ENCODE data around the gene LRRC2.

Gene LRRC2

DNA sequence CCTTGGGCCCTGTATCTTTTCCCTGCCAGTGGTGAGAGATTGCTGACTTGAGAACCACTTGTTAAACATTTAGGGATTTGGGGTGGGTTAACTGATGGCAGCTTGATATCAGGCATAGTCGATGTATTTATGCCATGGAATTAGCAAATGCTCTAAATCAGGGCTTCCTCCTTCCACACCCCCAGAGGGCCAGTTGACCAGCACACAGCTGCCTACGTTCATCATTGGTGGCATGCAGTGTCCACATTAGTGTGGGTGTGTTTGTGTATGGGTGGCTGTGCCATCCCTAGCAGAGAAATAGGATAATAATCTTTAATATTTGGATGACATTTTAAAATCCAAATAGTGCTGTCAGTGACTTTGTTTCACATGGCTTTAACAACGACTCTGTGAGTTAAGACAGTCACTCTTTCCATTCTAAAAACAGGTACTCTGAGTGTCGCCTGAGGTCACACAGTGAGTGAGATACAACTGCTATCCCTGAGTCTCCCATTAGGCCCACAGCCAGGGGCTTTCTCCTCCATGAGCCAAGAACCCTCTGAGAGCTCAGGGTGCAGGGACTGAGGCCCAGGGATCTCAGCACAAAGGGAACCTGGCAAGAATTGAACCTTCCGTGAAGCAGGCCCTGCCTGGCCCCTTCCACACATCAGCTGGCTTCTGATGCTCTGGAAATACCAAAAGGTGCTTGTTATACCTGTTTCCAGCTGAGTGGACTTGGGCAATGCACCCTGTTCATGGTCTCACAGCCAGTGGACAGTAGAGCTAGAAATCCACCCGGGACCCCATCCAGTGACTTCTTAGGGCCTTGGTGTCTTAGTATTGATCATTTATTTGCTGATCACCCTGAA is 97.1 kb downstream of the LRRC2 start:
- no peak overlapping the region for H2BK120ac ChIP-seq (ENCODE audit: low read depth, low read length)
- H3K36me3 ChIP-seq (ENCODE audit: control insufficient read depth, insufficient read depth, low read length), result no peaks in the 10 kb centered on the region
- no peak overlapping the region for H2BK15ac ChIP-seq (replicated peaks; ENCODE audit: low read depth)
- H2AK5ac ChIP-seq (ENCODE audit: low read length), result no peak overlapping the region
- no peak overlapping the region for H2BK5ac ChIP-seq (ENCODE audit: low read length)
- WGBS (ENCODE audit: extremely low coverage, insufficient coverage, low lambda C conversion rate), result no CpG with 5 or more reads among the region's 6 CpGs
- no peak overlapping the region for H3K27ac ChIP-seq (ENCODE audit: low read depth, low read length)
- no peak overlapping the region for H3K4me2 ChIP-seq (ENCODE audit: low read length)
- no peak overlapping the region for H3K9ac ChIP-seq (ENCODE audit: low read length)
- H3K27me3 ChIP-seq (ENCODE audit: insufficient read depth, low read length, poor library complexity), result no peaks in the 10 kb centered on the region
- H4K5ac ChIP-seq (ENCODE audit: low read length), result no peak overlapping the region
- no peak overlapping the region for H4K8ac ChIP-seq (ENCODE audit: low read depth, low read length)
- no peak overlapping the region for H3K18ac ChIP-seq (ENCODE audit: low read length)
- no peak overlapping the region for H3K4ac ChIP-seq (ENCODE audit: low read depth, low read length)
- no peak overlapping the region for H3K4me3 ChIP-seq (ENCODE audit: low read length)
- H3K79me2 ChIP-seq (ENCODE audit: control insufficient read depth, insufficient read depth, low read length), result no peaks in the 10 kb centered on the region
- no peak overlapping the region for H3K23ac ChIP-seq (ENCODE audit: low read length)
- H3K56ac ChIP-seq (ENCODE audit: low read length), result no peak overlapping the region
- no peak for DNase-seq
- H3K4me1 ChIP-seq (ENCODE audit: control insufficient read depth, low read depth, low read length), result no peaks in the 10 kb centered on the region
- no peaks in the 10 kb centered on the region for H3K79me1 ChIP-seq (ENCODE audit: low read length)

DNA sequence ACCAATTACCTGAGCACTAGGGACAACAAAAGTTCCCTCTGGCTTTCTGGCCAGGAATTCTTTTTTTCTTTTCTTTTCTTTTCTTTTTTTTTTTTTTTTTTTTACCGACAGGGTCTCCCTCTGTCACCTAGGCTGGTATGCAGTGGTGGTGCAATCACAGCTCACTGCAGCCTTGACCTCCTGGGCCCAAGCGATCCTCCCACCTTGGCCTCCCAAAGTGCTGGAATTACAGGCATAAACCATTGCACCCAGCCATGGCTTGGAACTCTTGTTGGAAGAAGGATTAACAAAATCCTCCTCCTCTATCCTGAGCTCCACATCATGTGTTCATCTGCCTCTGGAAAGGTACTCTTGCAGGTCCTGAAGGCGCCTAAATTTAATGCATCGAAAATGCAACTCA is 98.5 kb downstream of the LRRC2 start:
- no peak overlapping the region for H2BK5ac ChIP-seq (ENCODE audit: low read length)
- H4K5ac ChIP-seq (ENCODE audit: low read length), result no peak overlapping the region
- no peak overlapping the region for H3K9ac ChIP-seq (ENCODE audit: low read length)
- H3K4me3 ChIP-seq (ENCODE audit: low read length), result no peak overlapping the region
- H3K27me3 ChIP-seq (ENCODE audit: insufficient read depth, low read length, poor library complexity), result no peaks in the 10 kb centered on the region
- H3K4me2 ChIP-seq (ENCODE audit: low read length), result no peak overlapping the region
- no peaks in the 10 kb centered on the region for H3K79me1 ChIP-seq (ENCODE audit: low read length)
- no peak overlapping the region for H3K18ac ChIP-seq (ENCODE audit: low read length)
- WGBS (ENCODE audit: extremely low coverage, insufficient coverage, low lambda C conversion rate), result no CpG with 5 or more reads among the region's 4 CpGs
- H3K56ac ChIP-seq (ENCODE audit: low read length), result no peak overlapping the region
- H3K36me3 ChIP-seq (ENCODE audit: control insufficient read depth, insufficient read depth, low read length), result no peaks in the 10 kb centered on the region
- no peak overlapping the region for H2AK5ac ChIP-seq (ENCODE audit: low read length)
- H3K27ac ChIP-seq (ENCODE audit: low read depth, low read length), result no peak overlapping the region
- no peak for DNase-seq
- H2BK15ac ChIP-seq (replicated peaks; ENCODE audit: low read depth), result no peak overlapping the region
- H3K79me2 ChIP-seq (ENCODE audit: control insufficient read depth, insufficient read depth, low read length), result no peaks in the 10 kb centered on the region
- H3K4me1 ChIP-seq (ENCODE audit: control insufficient read depth, low read depth, low read length), result no peaks in the 10 kb centered on the region
- no peak overlapping the region for H3K4ac ChIP-seq (ENCODE audit: low read depth, low read length)
- H4K8ac ChIP-seq (ENCODE audit: low read depth, low read length), result no peak overlapping the region
- H2BK120ac ChIP-seq (ENCODE audit: low read depth, low read length), result no peak overlapping the region
- no peak overlapping the region for H3K23ac ChIP-seq (ENCODE audit: low read length)

DNA sequence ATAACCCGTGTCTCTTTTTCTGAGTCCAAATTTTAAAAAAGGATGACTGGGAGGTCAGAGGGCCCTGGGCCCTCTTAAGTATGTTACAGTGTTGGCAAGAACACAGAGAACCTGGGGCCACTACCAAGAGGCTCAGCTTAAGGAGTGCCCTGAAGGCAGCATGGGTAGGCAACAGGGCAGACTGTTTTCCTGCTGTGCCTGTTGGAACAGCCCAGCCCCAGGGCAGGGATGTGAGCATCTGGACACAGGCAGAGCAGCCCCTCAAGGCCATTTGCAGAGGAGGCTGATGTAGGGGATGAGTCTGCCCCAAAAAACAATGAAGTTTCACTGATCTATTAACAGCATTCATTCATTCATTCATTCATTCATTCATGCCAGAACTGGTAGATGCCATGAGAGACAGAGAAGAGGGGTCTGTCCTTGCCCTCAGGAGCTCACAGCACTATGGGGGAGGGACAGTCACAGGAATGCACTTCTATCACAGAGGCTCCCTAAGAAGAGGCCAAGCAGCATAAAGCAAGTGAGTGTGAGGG is 99.2 kb downstream of the LRRC2 start:
- no peak overlapping the region for H3K27ac ChIP-seq (ENCODE audit: low read depth, low read length)
- no peak overlapping the region for H2AK5ac ChIP-seq (ENCODE audit: low read length)
- H3K79me2 ChIP-seq (ENCODE audit: control insufficient read depth, insufficient read depth, low read length), result no peaks in the 10 kb centered on the region
- no CpG with 5 or more reads among the region's 1 CpG for WGBS (ENCODE audit: extremely low coverage, insufficient coverage, low lambda C conversion rate)
- no peak overlapping the region for H3K23ac ChIP-seq (ENCODE audit: low read length)
- no peak overlapping the region for H2BK120ac ChIP-seq (ENCODE audit: low read depth, low read length)
- H3K18ac ChIP-seq (ENCODE audit: low read length), result no peak overlapping the region
- no peaks in the 10 kb centered on the region for H3K79me1 ChIP-seq (ENCODE audit: low read length)
- no peaks in the 10 kb centered on the region for H3K36me3 ChIP-seq (ENCODE audit: control insufficient read depth, insufficient read depth, low read length)
- no peak overlapping the region for H2BK5ac ChIP-seq (ENCODE audit: low read length)
- H4K8ac ChIP-seq (ENCODE audit: low read depth, low read length), result no peak overlapping the region
- H3K4me2 ChIP-seq (ENCODE audit: low read length), result no peak overlapping the region
- no peak overlapping the region for H2BK15ac ChIP-seq (replicated peaks; ENCODE audit: low read depth)
- H3K56ac ChIP-seq (ENCODE audit: low read length), result no peak overlapping the region
- no peak overlapping the region for H3K4me3 ChIP-seq (ENCODE audit: low read length)
- H3K9ac ChIP-seq (ENCODE audit: low read length), result no peak overlapping the region
- no peak overlapping the region for H3K4ac ChIP-seq (ENCODE audit: low read depth, low read length)
- no peaks in the 10 kb centered on the region for H3K4me1 ChIP-seq (ENCODE audit: control insufficient read depth, low read depth, low read length)
- peak; percentile 28 for DNase-seq
- H4K5ac ChIP-seq (ENCODE audit: low read length), result no peak overlapping the region
- no peaks in the 10 kb centered on the region for H3K27me3 ChIP-seq (ENCODE audit: insufficient read depth, low read length, poor library complexity)

GRCh38 chr3:46466273-46466672 is 99.8 kb downstream of the LRRC2 start:
- H4K8ac ChIP-seq (ENCODE audit: low read depth, low read length), result no peak overlapping the region
- no peaks in the 10 kb centered on the region for H3K79me1 ChIP-seq (ENCODE audit: low read length)
- DNase-seq, result no peak
- H3K23ac ChIP-seq (ENCODE audit: low read length), result no peak overlapping the region
- no peak overlapping the region for H2BK5ac ChIP-seq (ENCODE audit: low read length)
- no peak overlapping the region for H2BK15ac ChIP-seq (replicated peaks; ENCODE audit: low read depth)
- H3K79me2 ChIP-seq (ENCODE audit: control insufficient read depth, insufficient read depth, low read length), result no peaks in the 10 kb centered on the region
- H3K27me3 ChIP-seq (ENCODE audit: insufficient read depth, low read length, poor library complexity), result no peaks in the 10 kb centered on the region
- no peak overlapping the region for H3K4ac ChIP-seq (ENCODE audit: low read depth, low read length)
- no peak overlapping the region for H3K4me3 ChIP-seq (ENCODE audit: low read length)
- H2BK120ac ChIP-seq (ENCODE audit: low read depth, low read length), result no peak overlapping the region
- H4K5ac ChIP-seq (ENCODE audit: low read length), result no peak overlapping the region
- no peak overlapping the region for H3K9ac ChIP-seq (ENCODE audit: low read length)
- no peak overlapping the region for H2AK5ac ChIP-seq (ENCODE audit: low read length)
- no peak overlapping the region for H3K27ac ChIP-seq (ENCODE audit: low read depth, low read length)
- no peak overlapping the region for H3K18ac ChIP-seq (ENCODE audit: low read length)
- no peak overlapping the region for H3K4me2 ChIP-seq (ENCODE audit: low read length)
- no peak overlapping the region for H3K56ac ChIP-seq (ENCODE audit: low read length)
- H3K36me3 ChIP-seq (ENCODE audit: control insufficient read depth, insufficient read depth, low read length), result no peaks in the 10 kb centered on the region
- H3K4me1 ChIP-seq (ENCODE audit: control insufficient read depth, low read depth, low read length), result no peaks in the 10 kb centered on the region

Measured in mesendoderm (in vitro differentiated cells).